GM23338 (cell line): Measurements from ENCODE around the gene USP36. TPM values are rescaled to one million over a fixed set of nuclear protein-coding genes. Genes with fewer than 3 reads are reported as not detected.

ENCODE experiments used
- ATAC-seq: fragments of 200-7000 bp; cut with Tn5 transposase; 3 replicates; pipeline ENCODE4 v1.9.1; 2020
- DNase-seq: peaks from one replicate; pipeline ENCODE4 v3.0.0-alpha.2; 2015; ENCODE audit warnings: low spot score
- H2AFZ ChIP-seq: fragments of 200-600 bp; sonication (generic); 2 replicates; pipeline ENCODE4 v1.8.0; 2016; ENCODE audit warnings: antibody characterized with exemption, mild to moderate bottlenecking, moderate library complexity
- H3F3A ChIP-seq: fragments of 200-600 bp; sonication (generic); replicated peaks from 2 replicates; pipeline ENCODE4 v1.8.0; 2017; ENCODE audit warnings: antibody characterized with exemption, mixed run types, low read depth
- H3K27ac ChIP-seq: fragments of 200-600 bp; sonication (generic); 2 replicates; pipeline ENCODE4 v1.6.1; 2016; ENCODE audit warnings: low read depth
- H3K27me3 ChIP-seq: fragments of 200-600 bp; sonication (generic); 2 replicates; pipeline ENCODE4 v1.8.0; 2016; ENCODE audit warnings: mild to moderate bottlenecking, mixed run types, moderate library complexity; ENCODE audit not compliant: insufficient read depth
- H3K36me3 ChIP-seq: fragments of 200-600 bp; sonication (generic); 2 replicates; pipeline ENCODE4 v1.8.0; 2016; ENCODE audit warnings: mild to moderate bottlenecking; ENCODE audit not compliant: insufficient read depth
- H3K4me1 ChIP-seq: fragments of 200-600 bp; sonication (generic); 2 replicates; pipeline ENCODE4 v1.8.0; 2016; ENCODE audit warnings: mild to moderate bottlenecking, moderate library complexity; ENCODE audit not compliant: insufficient read depth
- H3K4me2 ChIP-seq: fragments of 200-600 bp; sonication (generic); 2 replicates; pipeline ENCODE4 v1.7.1; 2017; ENCODE audit warnings: mixed run types
- H3K4me3 ChIP-seq: fragments of 200-600 bp; sonication (generic); 2 replicates; pipeline ENCODE4 v1.6.1; 2016; ENCODE audit warnings: mixed run types
- H3K79me2 ChIP-seq: fragments of 200-600 bp; sonication (generic); replicated peaks from 2 replicates; pipeline ENCODE4 v1.8.0; 2017; ENCODE audit warnings: mild to moderate bottlenecking; ENCODE audit not compliant: insufficient read depth
- H3K9me2 ChIP-seq: fragments of 200-600 bp; sonication (generic); 2 replicates; pipeline ENCODE4 v1.8.0; 2017; ENCODE audit not compliant: insufficient read depth
- H4K20me1 ChIP-seq: fragments of 200-600 bp; sonication (generic); replicated peaks from 2 replicates; pipeline ENCODE4 v1.8.0; 2017; ENCODE audit warnings: mild to moderate bottlenecking; ENCODE audit not compliant: insufficient read depth
- H3K27ac Mint-ChIP-seq: 2 replicates; pipeline ENCODE4 v1.8.0; 2020; ENCODE audit warnings: inconsistent platforms, mild to moderate bottlenecking, moderate library complexity, mixed read lengths
- H3K27me3 Mint-ChIP-seq: 3 replicates; pipeline ENCODE4 v1.8.0; 2022; ENCODE audit warnings: low read depth, mild to moderate bottlenecking, moderate library complexity, mixed read lengths, inconsistent platforms; ENCODE audit not compliant: insufficient read depth, poor library complexity
- H3K36me3 Mint-ChIP-seq: 3 replicates; pipeline ENCODE4 v1.8.0; 2021; ENCODE audit warnings: low read depth, mild to moderate bottlenecking, inconsistent platforms, moderate library complexity, mixed read lengths
- H3K4me1 Mint-ChIP-seq: 3 replicates; pipeline ENCODE4 v1.8.0; 2020; ENCODE audit warnings: mild to moderate bottlenecking, inconsistent platforms, mixed read lengths
- H3K4me3 Mint-ChIP-seq: 3 replicates; pipeline ENCODE4 v1.8.0; 2021; ENCODE audit warnings: moderate library complexity, mild to moderate bottlenecking, inconsistent platforms, mixed read lengths
- H3K9me3 Mint-ChIP-seq: 3 replicates; pipeline ENCODE4 v1.8.0; 2020; ENCODE audit warnings: moderate library complexity, mild to moderate bottlenecking, inconsistent platforms, mixed read lengths
- CREB1 ChIP-seq: fragments of 250-450 bp; sonication (Bioruptor Pico); IDR thresholded peaks from 2 replicates; pipeline ENCODE4 v1.5.0; 2020; ENCODE audit warnings: low read depth, mild to moderate bottlenecking, moderate library complexity
- EZH2 ChIP-seq: fragments of 200-600 bp; sonication (generic); IDR thresholded peaks from one replicate; pipeline ENCODE4 v1.8.0; 2017; ENCODE audit warnings: antibody characterized with exemption, mild to moderate bottlenecking, low read depth; ENCODE audit not compliant: unreplicated experiment
- EZH2phosphoT487 ChIP-seq: fragments of 200-600 bp; sonication (generic); IDR thresholded peaks from one replicate; pipeline ENCODE4 v1.8.1; 2018; ENCODE audit warnings: antibody characterized with exemption; ENCODE audit not compliant: unreplicated experiment
- JUNB ChIP-seq: IDR thresholded peaks from one replicate; pipeline ENCODE4 v1.6.1; 2016; ENCODE audit warnings: antibody characterized with exemption; ENCODE audit not compliant: unreplicated experiment
- NANOG ChIP-seq: IDR thresholded peaks from 2 replicates; pipeline ENCODE4 v1.6.1; 2016; ENCODE audit warnings: antibody characterized with exemption, borderline replicate concordance
- POLR2AphosphoS5 ChIP-seq: IDR thresholded peaks from 2 replicates; pipeline ENCODE4 v1.6.1; 2016; ENCODE audit warnings: antibody characterized with exemption, low read depth
- STAT1 ChIP-seq: IDR thresholded peaks from one replicate; pipeline ENCODE4 v1.6.1; 2016; ENCODE audit warnings: antibody characterized with exemption; ENCODE audit not compliant: unreplicated experiment
- ZNF114 ChIP-seq: fragments of 250-450 bp; sonication (Bioruptor Pico); IDR thresholded peaks from 2 replicates; pipeline ENCODE4 v1.5.0; 2020; ENCODE audit warnings: mild to moderate bottlenecking, moderate library complexity
- ZNF331 ChIP-seq: fragments of 250-450 bp; sonication (Bioruptor Pico); IDR thresholded peaks from 2 replicates; pipeline ENCODE4 v1.5.0; 2020; ENCODE audit warnings: low read depth, mild to moderate bottlenecking, moderate library complexity
- polyA plus RNA-seq: library from polyadenylated mRNA; unstranded; fragments of >200 nt; fragmentation: Nextera tagmentation; extraction: Ambion mirVana; gene quantifications from 2 replicates; pipeline ENCODE4 v1.2.1, GENCODE V29; 2016
- total RNA-seq: library from RNA; depleted of rRNA; stranded (reverse); fragments of >200 nt; shearing (Covaris generic); gene quantifications from 2 replicates; pipeline ENCODE4 v1.2.3, GENCODE V29; 2014
- TF ChIP-seq, protein P1 (sequence below), 2 experiments: fragments of 200-600 bp in 1 of 2; sonication (generic) in 1 of 2; conservative IDR thresholded peaks; 2 replicates each; pipeline versions ENCODE4 v1.5.1 to v1.6.1; 2016 to 2017; ENCODE audit warnings: antibody characterized with exemption in 2 of 2, low read depth in 2 of 2, mild to moderate bottlenecking in 2 of 2, moderate library complexity in 1 of 2
- TF ChIP-seq, protein P2 (sequence below): fragments of 250-450 bp; sonication (Bioruptor Pico); IDR thresholded peaks from 2 replicates; pipeline ENCODE4 v1.5.0; 2020; ENCODE audit warnings: mild to moderate bottlenecking, moderate library complexity
- TF ChIP-seq, protein P3 (sequence below): IDR thresholded peaks from 2 replicates; pipeline ENCODE4 v1.6.1; 2016; ENCODE audit warnings: antibody characterized with exemption
- TF ChIP-seq, protein P4 (sequence below): IDR thresholded peaks from one replicate; pipeline ENCODE4 v1.6.1; 2018; ENCODE audit warnings: antibody characterized with exemption; ENCODE audit not compliant: unreplicated experiment

The USP36 gene
- total and polyA plus RNA-seq, 2 experiments from 2014 or later = 36.2 to 55.5 TPM

DNA sequence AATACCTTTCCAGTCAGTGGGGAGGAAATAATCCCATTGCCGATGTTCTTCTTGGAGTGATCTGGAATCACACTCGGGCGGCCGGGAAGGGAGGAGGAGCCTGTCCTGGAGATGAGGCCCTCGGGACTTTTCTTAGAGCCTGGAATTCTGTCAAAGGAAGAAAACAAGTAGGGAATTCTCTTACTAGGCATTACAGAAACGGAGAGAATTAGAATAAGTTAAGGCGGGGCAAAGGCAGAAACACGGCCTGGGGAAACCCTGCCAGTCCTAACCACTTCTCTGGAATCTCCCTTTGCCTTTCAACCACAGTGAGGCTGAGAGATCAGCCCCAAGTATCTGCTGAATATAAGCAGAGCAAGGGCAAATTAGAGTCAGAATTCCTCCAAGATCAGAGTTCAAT, 27.8 kb downstream of the USP36 start:
- Mint-ChIP-seq H3K27me3 (peaks cover 5% of the 10 kb centered on the region), H3K36me3 (peaks cover 88% of the 10 kb centered on the region), H3K4me3 (no peak overlapping the region), H3K9me3 (no peaks in the 10 kb centered on the region), H3K27ac (no peak overlapping the region), H3K4me1 (no peaks in the 10 kb centered on the region)
- TF ChIP-seq, protein P1, sequence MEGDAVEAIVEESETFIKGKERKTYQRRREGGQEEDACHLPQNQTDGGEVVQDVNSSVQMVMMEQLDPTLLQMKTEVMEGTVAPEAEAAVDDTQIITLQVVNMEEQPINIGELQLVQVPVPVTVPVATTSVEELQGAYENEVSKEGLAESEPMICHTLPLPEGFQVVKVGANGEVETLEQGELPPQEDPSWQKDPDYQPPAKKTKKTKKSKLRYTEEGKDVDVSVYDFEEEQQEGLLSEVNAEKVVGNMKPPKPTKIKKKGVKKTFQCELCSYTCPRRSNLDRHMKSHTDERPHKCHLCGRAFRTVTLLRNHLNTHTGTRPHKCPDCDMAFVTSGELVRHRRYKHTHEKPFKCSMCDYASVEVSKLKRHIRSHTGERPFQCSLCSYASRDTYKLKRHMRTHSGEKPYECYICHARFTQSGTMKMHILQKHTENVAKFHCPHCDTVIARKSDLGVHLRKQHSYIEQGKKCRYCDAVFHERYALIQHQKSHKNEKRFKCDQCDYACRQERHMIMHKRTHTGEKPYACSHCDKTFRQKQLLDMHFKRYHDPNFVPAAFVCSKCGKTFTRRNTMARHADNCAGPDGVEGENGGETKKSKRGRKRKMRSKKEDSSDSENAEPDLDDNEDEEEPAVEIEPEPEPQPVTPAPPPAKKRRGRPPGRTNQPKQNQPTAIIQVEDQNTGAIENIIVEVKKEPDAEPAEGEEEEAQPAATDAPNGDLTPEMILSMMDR (conservative IDR thresholded peaks at IDR 0.05; ENCODE audit: low read depth in 2 of 2) = no peak
- TF ChIP-seq, protein P2, sequence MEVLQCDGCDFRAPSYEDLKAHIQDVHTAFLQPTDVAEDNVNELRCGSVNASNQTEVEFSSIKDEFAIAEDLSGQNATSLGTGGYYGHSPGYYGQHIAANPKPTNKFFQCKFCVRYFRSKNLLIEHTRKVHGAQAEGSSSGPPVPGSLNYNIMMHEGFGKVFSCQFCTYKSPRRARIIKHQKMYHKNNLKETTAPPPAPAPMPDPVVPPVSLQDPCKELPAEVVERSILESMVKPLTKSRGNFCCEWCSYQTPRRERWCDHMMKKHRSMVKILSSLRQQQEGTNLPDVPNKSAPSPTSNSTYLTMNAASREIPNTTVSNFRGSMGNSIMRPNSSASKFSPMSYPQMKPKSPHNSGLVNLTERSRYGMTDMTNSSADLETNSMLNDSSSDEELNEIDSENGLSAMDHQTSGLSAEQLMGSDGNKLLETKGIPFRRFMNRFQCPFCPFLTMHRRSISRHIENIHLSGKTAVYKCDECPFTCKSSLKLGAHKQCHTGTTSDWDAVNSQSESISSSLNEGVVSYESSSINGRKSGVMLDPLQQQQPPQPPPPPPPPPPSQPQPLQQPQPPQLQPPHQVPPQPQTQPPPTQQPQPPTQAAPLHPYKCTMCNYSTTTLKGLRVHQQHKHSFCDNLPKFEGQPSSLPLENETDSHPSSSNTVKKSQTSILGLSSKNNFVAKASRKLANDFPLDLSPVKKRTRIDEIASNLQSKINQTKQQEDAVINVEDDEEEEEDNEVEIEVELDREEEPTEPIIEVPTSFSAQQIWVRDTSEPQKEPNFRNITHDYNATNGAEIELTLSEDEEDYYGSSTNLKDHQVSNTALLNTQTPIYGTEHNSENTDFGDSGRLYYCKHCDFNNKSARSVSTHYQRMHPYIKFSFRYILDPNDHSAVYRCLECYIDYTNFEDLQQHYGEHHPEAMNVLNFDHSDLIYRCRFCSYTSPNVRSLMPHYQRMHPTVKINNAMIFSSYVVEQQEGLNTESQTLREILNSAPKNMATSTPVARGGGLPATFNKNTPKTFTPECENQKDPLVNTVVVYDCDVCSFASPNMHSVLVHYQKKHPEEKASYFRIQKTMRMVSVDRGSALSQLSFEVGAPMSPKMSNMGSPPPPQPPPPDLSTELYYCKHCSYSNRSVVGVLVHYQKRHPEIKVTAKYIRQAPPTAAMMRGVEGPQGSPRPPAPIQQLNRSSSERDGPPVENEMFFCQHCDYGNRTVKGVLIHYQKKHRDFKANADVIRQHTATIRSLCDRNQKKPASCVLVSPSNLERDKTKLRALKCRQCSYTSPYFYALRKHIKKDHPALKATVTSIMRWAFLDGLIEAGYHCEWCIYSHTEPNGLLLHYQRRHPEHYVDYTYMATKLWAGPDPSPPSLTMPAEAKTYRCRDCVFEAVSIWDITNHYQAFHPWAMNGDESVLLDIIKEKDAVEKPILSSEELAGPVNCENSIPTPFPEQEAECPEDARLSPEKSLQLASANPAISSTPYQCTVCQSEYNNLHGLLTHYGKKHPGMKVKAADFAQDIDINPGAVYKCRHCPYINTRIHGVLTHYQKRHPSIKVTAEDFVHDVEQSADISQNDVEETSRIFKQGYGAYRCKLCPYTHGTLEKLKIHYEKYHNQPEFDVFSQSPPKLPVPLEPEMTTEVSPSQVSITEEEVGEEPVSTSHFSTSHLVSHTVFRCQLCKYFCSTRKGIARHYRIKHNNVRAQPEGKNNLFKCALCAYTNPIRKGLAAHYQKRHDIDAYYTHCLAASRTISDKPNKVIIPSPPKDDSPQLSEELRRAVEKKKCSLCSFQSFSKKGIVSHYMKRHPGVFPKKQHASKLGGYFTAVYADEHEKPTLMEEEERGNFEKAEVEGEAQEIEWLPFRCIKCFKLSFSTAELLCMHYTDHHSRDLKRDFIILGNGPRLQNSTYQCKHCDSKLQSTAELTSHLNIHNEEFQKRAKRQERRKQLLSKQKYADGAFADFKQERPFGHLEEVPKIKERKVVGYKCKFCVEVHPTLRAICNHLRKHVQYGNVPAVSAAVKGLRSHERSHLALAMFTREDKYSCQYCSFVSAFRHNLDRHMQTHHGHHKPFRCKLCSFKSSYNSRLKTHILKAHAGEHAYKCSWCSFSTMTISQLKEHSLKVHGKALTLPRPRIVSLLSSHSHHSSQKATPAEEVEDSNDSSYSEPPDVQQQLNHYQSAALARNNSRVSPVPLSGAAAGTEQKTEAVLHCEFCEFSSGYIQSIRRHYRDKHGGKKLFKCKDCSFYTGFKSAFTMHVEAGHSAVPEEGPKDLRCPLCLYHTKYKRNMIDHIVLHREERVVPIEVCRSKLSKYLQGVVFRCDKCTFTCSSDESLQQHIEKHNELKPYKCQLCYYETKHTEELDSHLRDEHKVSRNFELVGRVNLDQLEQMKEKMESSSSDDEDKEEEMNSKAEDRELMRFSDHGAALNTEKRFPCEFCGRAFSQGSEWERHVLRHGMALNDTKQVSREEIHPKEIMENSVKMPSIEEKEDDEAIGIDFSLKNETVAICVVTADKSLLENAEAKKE (CRISPR knock-in tag) = no peak
- TF ChIP-seq ZNF114 (CRISPR knock-in tag) = no peak
- no peak for TF ChIP-seq JUNB
- TF ChIP-seq EZH2phosphoT487 = no peak
- TF ChIP-seq, protein P3, sequence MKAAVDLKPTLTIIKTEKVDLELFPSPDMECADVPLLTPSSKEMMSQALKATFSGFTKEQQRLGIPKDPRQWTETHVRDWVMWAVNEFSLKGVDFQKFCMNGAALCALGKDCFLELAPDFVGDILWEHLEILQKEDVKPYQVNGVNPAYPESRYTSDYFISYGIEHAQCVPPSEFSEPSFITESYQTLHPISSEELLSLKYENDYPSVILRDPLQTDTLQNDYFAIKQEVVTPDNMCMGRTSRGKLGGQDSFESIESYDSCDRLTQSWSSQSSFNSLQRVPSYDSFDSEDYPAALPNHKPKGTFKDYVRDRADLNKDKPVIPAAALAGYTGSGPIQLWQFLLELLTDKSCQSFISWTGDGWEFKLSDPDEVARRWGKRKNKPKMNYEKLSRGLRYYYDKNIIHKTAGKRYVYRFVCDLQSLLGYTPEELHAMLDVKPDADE = no peak
- TF ChIP-seq POLR2AphosphoS5 = no peak
- TF ChIP-seq STAT1 = no peak
- TF ChIP-seq CREB1 (CRISPR knock-in tag) = no peak
- no peak for TF ChIP-seq NANOG
- TF ChIP-seq, protein P4, sequence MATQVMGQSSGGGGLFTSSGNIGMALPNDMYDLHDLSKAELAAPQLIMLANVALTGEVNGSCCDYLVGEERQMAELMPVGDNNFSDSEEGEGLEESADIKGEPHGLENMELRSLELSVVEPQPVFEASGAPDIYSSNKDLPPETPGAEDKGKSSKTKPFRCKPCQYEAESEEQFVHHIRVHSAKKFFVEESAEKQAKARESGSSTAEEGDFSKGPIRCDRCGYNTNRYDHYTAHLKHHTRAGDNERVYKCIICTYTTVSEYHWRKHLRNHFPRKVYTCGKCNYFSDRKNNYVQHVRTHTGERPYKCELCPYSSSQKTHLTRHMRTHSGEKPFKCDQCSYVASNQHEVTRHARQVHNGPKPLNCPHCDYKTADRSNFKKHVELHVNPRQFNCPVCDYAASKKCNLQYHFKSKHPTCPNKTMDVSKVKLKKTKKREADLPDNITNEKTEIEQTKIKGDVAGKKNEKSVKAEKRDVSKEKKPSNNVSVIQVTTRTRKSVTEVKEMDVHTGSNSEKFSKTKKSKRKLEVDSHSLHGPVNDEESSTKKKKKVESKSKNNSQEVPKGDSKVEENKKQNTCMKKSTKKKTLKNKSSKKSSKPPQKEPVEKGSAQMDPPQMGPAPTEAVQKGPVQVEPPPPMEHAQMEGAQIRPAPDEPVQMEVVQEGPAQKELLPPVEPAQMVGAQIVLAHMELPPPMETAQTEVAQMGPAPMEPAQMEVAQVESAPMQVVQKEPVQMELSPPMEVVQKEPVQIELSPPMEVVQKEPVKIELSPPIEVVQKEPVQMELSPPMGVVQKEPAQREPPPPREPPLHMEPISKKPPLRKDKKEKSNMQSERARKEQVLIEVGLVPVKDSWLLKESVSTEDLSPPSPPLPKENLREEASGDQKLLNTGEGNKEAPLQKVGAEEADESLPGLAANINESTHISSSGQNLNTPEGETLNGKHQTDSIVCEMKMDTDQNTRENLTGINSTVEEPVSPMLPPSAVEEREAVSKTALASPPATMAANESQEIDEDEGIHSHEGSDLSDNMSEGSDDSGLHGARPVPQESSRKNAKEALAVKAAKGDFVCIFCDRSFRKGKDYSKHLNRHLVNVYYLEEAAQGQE = no peak
- TF ChIP-seq ZNF331 (CRISPR knock-in tag) = no peak
- TF ChIP-seq EZH2 = no peak
- no peaks in the 10 kb centered on the region for H3K4me1 ChIP-seq
- H3K27ac ChIP-seq = no peak overlapping the region
- H3K79me2 ChIP-seq = peaks cover 7% of the 10 kb centered on the region; the same call in 1 of the 2 replicates
- peaks cover 14% of the 10 kb centered on the region; the same call in 1 of the 2 replicates for H4K20me1 ChIP-seq
- no peak overlapping the region for H3K4me2 ChIP-seq
- ATAC-seq (no peak), DNase-seq (no peak)
- H3F3A ChIP-seq = peaks cover 12% of the 10 kb centered on the region; the same call in 1 of the 2 replicates
- no peaks in the 10 kb centered on the region for H3K9me2 ChIP-seq
- peaks cover 75% of the 10 kb centered on the region for H3K36me3 ChIP-seq
- H3K4me3 ChIP-seq = no peak overlapping the region
- no peaks in the 10 kb centered on the region for H3K27me3 ChIP-seq
- H2AFZ ChIP-seq = no peak overlapping the region
